Left colon (tissue), 2 donors: ENCODE data around the gene PPP1R9B. TPM values are rescaled to one million over a fixed set of nuclear protein-coding genes. Genes with fewer than 3 reads are reported as not detected.

Source experiments
- ATAC-seq: fragments of 200-7000 bp; cut with Tn5 transposase; one replicate; pipeline ENCODE4 v1.9.1; 2020; ENCODE audit warnings: mild to moderate bottlenecking, moderate library complexity
- DNase-seq, 2 donors: peaks; one replicate each; pipeline ENCODE4 v3.0.0-alpha.2; 2020
- intact Hi-C, 2 donors: fragments of 100-400 bp; cut with DNase I in 1 of 2; cut with micrococcal nuclease in 1 of 2; formaldehyde crosslinking; loops; one replicate each; pipeline versions ENCODE4 v1.11.2 to v1.14.0; 2022; cut with DNase I, micrococcal nuclease
- total RNA-seq, 2 donors: library from RNA; stranded (reverse); fragmentation: NEBNext Ultra II Directional; extraction: Animal tissue kit (Norgen Biotek cat#: 25700); gene quantifications; one replicate each; pipeline ENCODE4 v1.2.1, GENCODE V29; 2021
- donor health status: DM: no; HTN: no; CAD: no.
- donor health status: DM: yes; HTN: yes; CAD: no.

PPP1R9B gene
- total RNA-seq, 2 donors from 2014 or later: 30.6 to 34.3 TPM

GRCh38 chr17:50177983-50178834, 27.7 kb upstream of the PPP1R9B start:
- peak; percentile 83 to 84 for DNase-seq
- ATAC-seq: peak; percentile 89
- intact Hi-C loops: loop anchor here in 1 of 2 donors (10.0 kb wide), 1 partner anchor 63 kb away; no protein-coding TSS in a partner anchor

- ATAC-seq (no peak), DNase-seq (no peak)
- intact Hi-C loops: loop anchor here in 1 of 2 donors (10.0 kb wide), 1 partner anchor 63 kb away; no protein-coding TSS in a partner anchor
Measured at GRCh38 chr17:50177476-50177875, 27.0 kb upstream of the PPP1R9B start.

GRCh38 chr17:50176559-50177357, 26.3 kb upstream of the PPP1R9B start:
- intact Hi-C loops: loop anchor here in 1 of 2 donors (10.0 kb wide), 1 partner anchor 62 kb away; no protein-coding TSS in a partner anchor

GRCh38 chr17:50175035-50175807, 24.7 kb upstream of the PPP1R9B start:
- no peak for ATAC-seq
- no peak for DNase-seq
- intact Hi-C loops: loop anchor here in 1 of 2 donors (10.0 kb wide), 1 partner anchor 60 kb away; no protein-coding TSS in a partner anchor

More at GRCh38 chr17:50176559-50177357, 26.3 kb upstream of the PPP1R9B start:
- DNase-seq (no peak), ATAC-seq (no peak)

GRCh38 chr17:50174444-50174843, 24.0 kb upstream of the PPP1R9B start:
- ATAC-seq (no peak), DNase-seq (no peak)
- intact Hi-C loops: loop anchor here in 1 of 2 donors (10.0 kb wide), 1 partner anchor 60 kb away; no protein-coding TSS in a partner anchor

GRCh38 chr17:50173335-50173941, 23.0 kb upstream of the PPP1R9B start:
- DNase-seq (no peak), ATAC-seq (no peak)
- intact Hi-C loops: loop anchor here in 1 of 2 donors (10.0 kb wide), 1 partner anchor 59 kb away; no protein-coding TSS in a partner anchor

GRCh38 chr17:50172936-50173334, 22.5 kb upstream of the PPP1R9B start:
- DNase-seq (no peak), ATAC-seq (no peak)
- intact Hi-C loops: loop anchor here in 1 of 2 donors (10.0 kb wide), 1 partner anchor 58 kb away; no protein-coding TSS in a partner anchor

- ATAC-seq (no peak), DNase-seq (no peak)
- intact Hi-C loops: loop anchor here in 1 of 2 donors (10.0 kb wide), 1 partner anchor 57 kb away; no protein-coding TSS in a partner anchor
Measured at GRCh38 chr17:50172130-50172529, 21.7 kb upstream of the PPP1R9B start.

- DNase-seq: no peak
- ATAC-seq: no peak
- intact Hi-C loops: loop anchor here in 1 of 2 donors (10.0 kb wide), 1 partner anchor 57 kb away; no protein-coding TSS in a partner anchor
Measured at GRCh38 chr17:50171371-50172071, 21.0 kb upstream of the PPP1R9B start.

- DNase-seq (no peak), ATAC-seq (no peak)
- intact Hi-C loops: loop anchor here in 1 of 2 donors (10.0 kb wide), 1 partner anchor 56 kb away; no protein-coding TSS in a partner anchor
Measured at GRCh38 chr17:50170662-50171370, 20.3 kb upstream of the PPP1R9B start.

GRCh38 chr17:50169881-50170459, 19.5 kb upstream of the PPP1R9B start:
- intact Hi-C loops: loop anchor here in 1 of 2 donors (10.0 kb wide), 1 partner anchor 55 kb away; no protein-coding TSS in a partner anchor
- ATAC-seq (no peak), DNase-seq (no peak)

- ATAC-seq (peak; percentile 70), DNase-seq (peak in 1 of 2 donors; percentile 47)
- intact Hi-C loops: no loop called here
Measured at GRCh38 chr17:50169121-50169764, 18.8 kb upstream of the PPP1R9B start.

GRCh38 chr17:50168319-50168718, 17.8 kb upstream of the PPP1R9B start:
- intact Hi-C loops: no loop called here
- ATAC-seq (no peak), DNase-seq (no peak)

- intact Hi-C loops: no loop called here
- ATAC-seq: no peak
- DNase-seq: no peak
Measured at GRCh38 chr17:50167371-50167770, 16.9 kb upstream of the PPP1R9B start.

- ATAC-seq: no peak
- no peak for DNase-seq
- intact Hi-C loops: no loop called here
Measured at GRCh38 chr17:50166518-50167181, 16.2 kb upstream of the PPP1R9B start.
